Transverse colon (tissue), 4 donors: ENCODE results near the gene KLK5.

Source experiments
- POLR2A ChIP-seq: fragments of 450-650 bp; IDR thresholded peaks from one replicate; pipeline ENCODE4 v1.6.1; 2016; ENCODE audit warnings: antibody characterized with exemption, mild to moderate bottlenecking, moderate library complexity
- POLR2AphosphoS5 ChIP-seq, 3 donors: sonication (generic); formaldehyde crosslinking; IDR thresholded peaks; one replicate each; pipeline ENCODE4 v1.6.1; 2016; ENCODE audit warnings: antibody characterized with exemption in 3 of 3
- TF ChIP-seq, protein P1 (sequence below), 5 experiments: fragments of 200-600 bp in 3 of 5; fragments of 450-650 bp in 2 of 5; sonication (generic) in 3 of 5; IDR thresholded peaks; 1 replicate in 2 of 5; 2 replicates in 3 of 5; pipeline ENCODE4 v1.5.1; 2016 to 2017; ENCODE audit warnings: antibody characterized with exemption in 5 of 5, inconsistent platforms in 3 of 5, mild to moderate bottlenecking in 2 of 5, moderate library complexity in 1 of 5

DNA sequence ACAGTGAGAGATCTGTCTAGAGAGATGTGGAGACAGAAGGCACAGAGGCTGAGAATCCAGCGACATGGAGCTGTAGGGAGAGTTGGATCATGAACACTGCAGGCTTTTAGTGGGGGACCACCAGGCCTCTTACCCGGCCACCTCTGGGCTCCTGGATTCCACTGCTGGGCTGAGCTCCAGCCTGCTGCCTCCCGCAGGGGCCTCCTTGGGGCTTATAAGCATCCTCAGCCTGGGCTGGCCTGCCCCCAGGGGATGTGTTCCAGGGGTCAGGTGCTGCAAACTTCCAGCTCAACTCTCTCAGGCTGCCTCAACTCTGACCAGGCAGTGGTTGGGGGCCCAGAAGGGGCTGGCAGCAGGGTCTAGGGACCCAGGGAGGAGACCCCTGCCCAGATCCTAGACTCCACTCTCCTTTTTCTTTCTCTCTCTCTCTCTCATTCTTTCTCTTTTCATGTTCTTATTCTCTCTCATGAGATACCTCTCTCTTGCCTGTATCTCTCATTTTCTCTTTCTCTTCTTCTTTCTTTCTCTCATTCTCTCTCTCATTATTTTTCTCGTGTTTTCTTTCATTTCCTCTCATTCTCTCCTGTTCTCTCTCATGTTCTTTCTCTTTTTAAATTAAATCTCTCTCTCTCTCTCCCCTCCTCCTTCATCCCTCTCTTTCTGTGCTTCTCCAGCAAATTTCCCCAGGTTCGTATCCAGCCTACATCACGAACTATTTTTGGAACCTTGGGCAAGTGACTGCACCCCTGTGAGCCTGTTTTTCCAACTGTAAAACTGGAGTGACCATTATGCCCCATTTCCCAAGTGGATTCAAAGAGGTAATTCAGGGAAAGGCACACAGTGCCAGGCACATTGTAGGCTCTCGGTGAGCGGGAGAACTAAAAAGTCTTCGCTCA lies 41.4 kb downstream of the KLK5 start, which contains the start of gene KLK4:
- TF ChIP-seq POLR2AphosphoS5 (IDR thresholded peaks at IDR 0.05) (no peak), POLR2A (no peak)
- TF ChIP-seq, protein P1, sequence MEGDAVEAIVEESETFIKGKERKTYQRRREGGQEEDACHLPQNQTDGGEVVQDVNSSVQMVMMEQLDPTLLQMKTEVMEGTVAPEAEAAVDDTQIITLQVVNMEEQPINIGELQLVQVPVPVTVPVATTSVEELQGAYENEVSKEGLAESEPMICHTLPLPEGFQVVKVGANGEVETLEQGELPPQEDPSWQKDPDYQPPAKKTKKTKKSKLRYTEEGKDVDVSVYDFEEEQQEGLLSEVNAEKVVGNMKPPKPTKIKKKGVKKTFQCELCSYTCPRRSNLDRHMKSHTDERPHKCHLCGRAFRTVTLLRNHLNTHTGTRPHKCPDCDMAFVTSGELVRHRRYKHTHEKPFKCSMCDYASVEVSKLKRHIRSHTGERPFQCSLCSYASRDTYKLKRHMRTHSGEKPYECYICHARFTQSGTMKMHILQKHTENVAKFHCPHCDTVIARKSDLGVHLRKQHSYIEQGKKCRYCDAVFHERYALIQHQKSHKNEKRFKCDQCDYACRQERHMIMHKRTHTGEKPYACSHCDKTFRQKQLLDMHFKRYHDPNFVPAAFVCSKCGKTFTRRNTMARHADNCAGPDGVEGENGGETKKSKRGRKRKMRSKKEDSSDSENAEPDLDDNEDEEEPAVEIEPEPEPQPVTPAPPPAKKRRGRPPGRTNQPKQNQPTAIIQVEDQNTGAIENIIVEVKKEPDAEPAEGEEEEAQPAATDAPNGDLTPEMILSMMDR (IDR thresholded peaks at IDR 0.05) = no peak
